ENCODE measurements around the gene SLC43A2.
A peak's percentile ranks its signal among the peaks of the same experiment; 100 is the strongest.
"Not testable (repeated sequence)": the region's sequence is repeated elsewhere in the genome, so short reads cannot be mapped to it uniquely, and the experiment has no call there.

Gene SLC43A2

DNA sequence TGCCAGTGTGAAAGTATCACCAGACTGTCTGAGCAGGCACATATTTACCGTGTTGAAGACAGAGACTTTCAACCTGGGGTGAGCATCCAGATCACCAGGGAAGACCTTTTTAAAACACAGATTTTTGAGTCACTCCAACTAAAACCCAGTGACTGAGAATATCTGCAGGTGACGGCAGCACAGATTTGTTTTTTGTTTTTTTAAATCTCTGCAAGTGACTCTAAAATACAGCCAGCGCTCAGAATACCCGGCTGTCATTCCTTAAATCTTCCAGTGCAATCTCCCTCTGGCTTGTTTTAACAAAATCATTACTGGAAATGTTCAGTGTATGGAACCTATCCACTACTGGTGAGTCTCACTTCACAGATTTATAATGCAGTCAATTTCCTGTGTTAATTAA, 92.9 kb downstream of the SLC43A2 start:
- DNase-seq (ENCODE audit: low spot score): no peak

- DNase-seq (ENCODE audit: low spot score): no peak
Measured at GRCh38 chr17:1533661-1534325, 94.8 kb downstream of the SLC43A2 start.

- DNase-seq (ENCODE audit: low spot score): peak; percentile 43
Measured at GRCh38 chr17:1532836-1533602, 95.6 kb downstream of the SLC43A2 start.

DNA sequence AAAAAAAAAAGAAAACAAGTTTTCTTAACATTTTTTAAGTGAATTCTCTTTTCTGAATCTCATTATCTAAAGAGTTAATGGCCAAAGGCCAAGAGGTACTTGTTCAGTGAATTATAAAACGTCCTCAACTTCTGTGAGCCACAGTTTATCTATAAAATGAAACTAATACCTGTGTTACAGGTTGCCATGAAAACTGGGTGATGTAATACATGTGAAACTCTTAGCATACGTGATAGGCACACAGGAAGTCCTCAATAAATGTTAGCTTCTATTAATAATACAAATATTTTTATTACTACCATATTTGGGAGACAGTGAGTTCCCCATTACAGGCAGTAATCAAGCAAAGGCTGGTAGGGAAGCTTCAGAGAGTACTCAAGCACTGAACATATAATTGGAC, 98.8 kb downstream of the SLC43A2 start:
- no peak for DNase-seq (ENCODE audit: low spot score)

DNA sequence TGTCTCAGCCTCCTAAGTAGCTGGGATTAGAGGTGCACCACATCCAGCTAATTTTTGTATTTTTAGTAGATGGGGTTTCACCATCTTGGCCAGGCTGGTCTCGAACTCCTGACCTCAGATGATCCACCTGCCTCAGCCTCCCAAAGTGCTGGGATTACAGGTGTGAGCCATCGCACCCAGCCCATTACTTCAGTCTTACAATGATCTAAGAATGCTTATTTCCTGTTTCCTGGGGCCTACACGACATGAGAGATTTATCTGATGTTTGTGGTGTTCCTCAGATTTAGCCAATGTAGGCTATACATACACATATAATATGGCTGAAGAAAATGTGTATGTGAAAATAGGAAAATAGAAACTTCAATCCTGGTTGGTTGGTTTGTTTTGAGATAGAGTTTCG, 101.8 kb downstream of the SLC43A2 start:
- DNase-seq (ENCODE audit: low spot score): not testable (repeated sequence)

- no peak for DNase-seq (ENCODE audit: low spot score)
Measured at GRCh38 chr17:1522626-1523025, 106.0 kb downstream of the SLC43A2 start.

GRCh38 chr17:1521086-1521640, 107.5 kb downstream of the SLC43A2 start:
- DNase-seq (ENCODE audit: low spot score): no peak

GRCh38 chr17:1519678-1520077, 109.0 kb downstream of the SLC43A2 start:
- no peak for DNase-seq (ENCODE audit: low spot score)

Measured in D341Med (cell line).